Stomach (tissue), 9 donors: Measurements from ENCODE around the gene LILRB5. TPM values are rescaled to one million over a fixed set of nuclear protein-coding genes. Genes with fewer than 3 reads are reported as not detected.

Source experiments
- DNase-seq, 2 donors: peaks; one replicate each; pipeline versions ENCODE4 v3.0.0 to v3.0.0-alpha.2; 2013 to 2019
- H3K27ac ChIP-seq, 5 donors: fragments of 200-600 bp in 4 of 5; sonication (generic) in 4 of 5; one replicate each; pipeline ENCODE4 v1.5.1; 2013 to 2019; ENCODE audit warnings: mild to moderate bottlenecking in 1 of 5, moderate library complexity in 1 of 5
- H3K27me3 ChIP-seq, 3 donors: fragments of 200-600 bp; sonication (generic); one replicate each; pipeline ENCODE4 v1.5.1; 2017 to 2019; ENCODE audit warnings: mixed run types in 1 of 3
- H3K36me3 ChIP-seq, 4 donors: fragments of 200-600 bp; sonication (generic); 1 replicate in 3 of 4; 2 replicates in 1 of 4; pipeline ENCODE4 v1.5.1; 2016 to 2019
- H3K4me1 ChIP-seq, 4 donors: fragments of 200-600 bp; sonication (generic); one replicate each; pipeline ENCODE4 v1.5.1; 2016 to 2019
- H3K4me3 ChIP-seq, 4 donors: fragments of 200-600 bp; sonication (generic) in 3 of 4; one replicate each; pipeline ENCODE4 v1.5.1; 2016 to 2019; ENCODE audit warnings: mild to moderate bottlenecking in 1 of 4
- H3K9me3 ChIP-seq, 4 donors: fragments of 200-600 bp; sonication (generic); one replicate each; pipeline ENCODE4 v1.5.1; 2016 to 2019
- EP300 ChIP-seq: sonication (generic); formaldehyde crosslinking; IDR thresholded peaks from one replicate; pipeline ENCODE4 v1.6.1; 2017; ENCODE audit warnings: antibody characterized with exemption
- POLR2A ChIP-seq, 4 donors: fragments of 450-650 bp; IDR thresholded peaks; one replicate each; pipeline ENCODE4 v1.6.1; 2016; ENCODE audit warnings: antibody characterized with exemption in 4 of 4, control low read depth in 2 of 4, mild to moderate bottlenecking in 1 of 4, moderate library complexity in 1 of 4
- POLR2AphosphoS5 ChIP-seq, 3 donors: sonication (generic); formaldehyde crosslinking; IDR thresholded peaks; one replicate each; pipeline ENCODE4 v1.6.1; 2016; ENCODE audit warnings: antibody characterized with exemption in 3 of 3
- WGBS, 5 donors: extraction: QIAGEN DNeasy Blood & Tissue Kit in 3 of 5; methylation state at CpG; one replicate each; pipeline versions ENCODE4 v1.1.5 to v1.1.7; 2013 to 2018; 5-methylcytosine and 5-hydroxymethylcytosine counted together
- intact Hi-C: fragments of 100-400 bp; cut with DNase I; formaldehyde crosslinking; loops from one replicate; pipeline ENCODE4 v1.15.1; 2023; ENCODE audit warnings: low total_unique reads
- polyA plus RNA-seq, 3 donors: library from polyadenylated mRNA; stranded (reverse); fragments of 200-250 nt; gene quantifications; one replicate each; pipeline ENCODE4 v1.2.3, GENCODE V29; 2013
- small RNA-seq, 4 donors: library from RNA; depleted of rRNA; stranded (forward); fragments of <200 nt; gene quantifications; one replicate each; pipeline ENCODE3, GENCODE V24; 2016
- total RNA-seq, 5 donors: library from RNA; depleted of rRNA; stranded (reverse); fragments of >200 nt; gene quantifications; one replicate each; pipeline versions ENCODE4 v1.1.0 to v1.2.3, GENCODE V29; 2014 to 2016
- TF ChIP-seq, protein P1 (sequence below), 7 experiments: fragments of 450-650 bp in 4 of 7; fragments of 200-600 bp in 3 of 7; sonication (generic) in 3 of 7; IDR thresholded peaks; one replicate each; pipeline ENCODE4 v1.5.1; 2016 to 2019; ENCODE audit warnings: antibody characterized with exemption in 7 of 7, control low read depth in 2 of 7, mild to moderate bottlenecking in 1 of 7
- donor health status: healthy with polysubstance abuse.
- donor health status: Bipolar disorder and iron deficiency.
- donor health status: healthy.

Gene LILRB5
- total and polyA plus RNA-seq, 8 donors: 0.28 to 40.8 (median 3.1) TPM; not detected in 1

- WGBS, 5 donors: 22 to 46% (median 27%) methylated on average over 7 to 9 of the region's 9 CpGs
- peaks cover 59 to 68% (median 67%) of the 10 kb centered on the region in 4 donors for H3K36me3 ChIP-seq
- peaks cover 64 to 79% (median 74%) of the 10 kb centered on the region in 4 donors for H3K4me1 ChIP-seq
Measured at GRCh38 chr19:54203151-54203611, 53.9 kb downstream of the LILRB5 start.

DNA sequence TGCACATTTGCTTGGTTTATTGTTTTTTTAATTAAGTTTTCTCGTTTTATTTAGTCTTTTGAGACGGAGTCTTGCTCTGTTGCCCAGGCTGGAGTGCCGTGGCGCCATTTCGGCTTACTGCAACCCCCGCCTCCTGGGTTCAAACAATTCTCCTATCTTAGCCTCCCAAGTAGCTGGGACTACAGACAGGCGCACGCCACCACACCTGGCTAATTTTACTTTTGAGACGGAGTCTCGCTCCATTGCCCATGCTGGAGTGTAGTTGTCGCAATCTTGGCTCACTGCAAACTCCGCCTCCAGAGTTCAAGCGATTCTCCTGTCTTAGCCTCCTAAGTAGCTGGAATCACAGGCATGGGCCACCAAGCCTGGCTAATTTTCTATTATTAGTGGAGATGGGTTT is 55.1 kb downstream of the LILRB5 start:
- 46 to 64% (median 59%) methylated on average over 13 of the region's 13 CpGs for whole genome bisulfite sequencing, 5 donors
- Histone ChIP-seq H3K27ac (peak overlapping the region in 4 of 5 donors; percentile 91 to 97 (median 94)), H3K36me3 (peaks cover 48 to 56% (median 55%) of the 10 kb centered on the region in 4 donors), H3K27me3 (no peaks in the 10 kb centered on the region), H3K9me3 (no peaks in the 10 kb centered on the region), H3K4me1 (peaks cover 54 to 67% (median 62%) of the 10 kb centered on the region in 4 donors), H3K4me3 (peak overlapping the region; percentile 66 to 89 (median 76))
- intact Hi-C loops: no loop called here
- DNase-seq: no peak
- TF ChIP-seq EP300 (no peak), POLR2AphosphoS5 (IDR thresholded peaks at IDR 0.05) (no peak), POLR2A (IDR thresholded peaks at IDR 0.05) (no peak)
- TF ChIP-seq, protein P1, sequence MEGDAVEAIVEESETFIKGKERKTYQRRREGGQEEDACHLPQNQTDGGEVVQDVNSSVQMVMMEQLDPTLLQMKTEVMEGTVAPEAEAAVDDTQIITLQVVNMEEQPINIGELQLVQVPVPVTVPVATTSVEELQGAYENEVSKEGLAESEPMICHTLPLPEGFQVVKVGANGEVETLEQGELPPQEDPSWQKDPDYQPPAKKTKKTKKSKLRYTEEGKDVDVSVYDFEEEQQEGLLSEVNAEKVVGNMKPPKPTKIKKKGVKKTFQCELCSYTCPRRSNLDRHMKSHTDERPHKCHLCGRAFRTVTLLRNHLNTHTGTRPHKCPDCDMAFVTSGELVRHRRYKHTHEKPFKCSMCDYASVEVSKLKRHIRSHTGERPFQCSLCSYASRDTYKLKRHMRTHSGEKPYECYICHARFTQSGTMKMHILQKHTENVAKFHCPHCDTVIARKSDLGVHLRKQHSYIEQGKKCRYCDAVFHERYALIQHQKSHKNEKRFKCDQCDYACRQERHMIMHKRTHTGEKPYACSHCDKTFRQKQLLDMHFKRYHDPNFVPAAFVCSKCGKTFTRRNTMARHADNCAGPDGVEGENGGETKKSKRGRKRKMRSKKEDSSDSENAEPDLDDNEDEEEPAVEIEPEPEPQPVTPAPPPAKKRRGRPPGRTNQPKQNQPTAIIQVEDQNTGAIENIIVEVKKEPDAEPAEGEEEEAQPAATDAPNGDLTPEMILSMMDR (IDR thresholded peaks at IDR 0.05): no peak

More at GRCh38 chr19:54203151-54203611, 53.9 kb downstream of the LILRB5 start:
- Histone ChIP-seq H3K9me3 (no peaks in the 10 kb centered on the region), H3K27me3 (no peaks in the 10 kb centered on the region), H3K4me3 (peak overlapping the region in 2 of 4 donors; percentile 81 to 89), H3K27ac (peak overlapping the region in 4 of 5 donors; percentile 15 to 89 (median 36))
- TF ChIP-seq POLR2A (IDR thresholded peaks at IDR 0.05): no peak
- TF ChIP-seq EP300: no peak
- peak in 1 of 3 donors; percentile 4 for TF ChIP-seq POLR2AphosphoS5 (IDR thresholded peaks at IDR 0.05)
- TF ChIP-seq, protein P1 (IDR thresholded peaks at IDR 0.05): no peak
- intact Hi-C loops: no loop called here
- peak; percentile 46 to 59 for DNase-seq

DNA sequence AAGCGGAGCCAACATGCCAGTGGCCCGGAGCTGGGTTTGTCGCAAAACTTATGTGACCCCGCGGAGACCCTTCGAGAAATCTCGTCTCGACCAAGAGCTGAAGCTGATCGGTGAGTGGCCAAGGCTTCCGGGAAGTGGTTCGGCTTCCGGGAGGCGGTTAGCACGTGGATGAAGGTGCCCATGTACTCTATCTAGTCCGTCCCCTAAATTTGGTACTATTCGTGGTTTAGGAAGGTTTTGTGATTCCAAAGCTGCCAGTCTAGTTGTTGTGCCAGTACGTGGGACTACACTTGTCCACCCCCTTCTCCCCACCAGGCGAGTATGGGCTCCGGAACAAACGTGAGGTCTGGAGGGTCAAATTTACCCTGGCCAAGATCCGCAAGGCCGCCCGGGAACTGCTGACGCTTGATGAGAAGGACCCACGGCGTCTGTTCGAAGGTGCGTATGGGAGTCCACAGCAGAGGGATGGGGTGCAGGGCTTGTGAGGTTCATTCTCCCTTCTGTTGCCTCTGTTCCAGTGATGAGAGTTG is 55.8 kb downstream of the LILRB5 start:
- Histone ChIP-seq H3K36me3 (peaks cover 41 to 49% (median 47%) of the 10 kb centered on the region in 4 donors), H3K4me1 (peaks cover 46 to 60% (median 54%) of the 10 kb centered on the region in 4 donors), H3K9me3 (no peaks in the 10 kb centered on the region), H3K4me3 (peak overlapping the region; percentile 66 to 89 (median 76)), H3K27me3 (no peaks in the 10 kb centered on the region), H3K27ac (peak overlapping the region; percentile 91 to 97 (median 94))
- intact Hi-C loops: no loop called here
- TF ChIP-seq, protein P1 (IDR thresholded peaks at IDR 0.05): no peak
- TF ChIP-seq EP300 (no peak), POLR2A (IDR thresholded peaks at IDR 0.05) (no peak), POLR2AphosphoS5 (IDR thresholded peaks at IDR 0.05) (no peak)
- 0 to 3% (median 1%) methylated on average over 17 to 28 of the region's 28 CpGs for WGBS, 5 donors
- no peak for DNase-seq

Small RNA genes lying within 50 kb of the gene (small RNA-seq; reads per million reads assigned to genes)
- 0 reads per million in 4 donors for gene AC245884.12
- 0 reads per million in 4 donors for gene MIR4752
- gene RNU6-1307P: 0 reads per million in 4 donors

Other genes with a start within 250 kb of the LILRB5 start
- not detected for gene VSTM1, start 193.4 kb downstream of the LILRB5 start, total RNA-seq
- gene VSTM1, start 193.4 kb downstream of the LILRB5 start, polyA plus RNA-seq: not detected
- not detected for gene TARM1, start 175.9 kb downstream of the LILRB5 start, total RNA-seq
- not detected for gene TARM1, start 175.9 kb downstream of the LILRB5 start, polyA plus RNA-seq
- 1 to 10 TPM in 1 of 5 donors, under 1 TPM in 1, not detected in 3; 0.45 to 2.6 TPM for gene OSCAR, start 156.5 kb downstream of the LILRB5 start, total RNA-seq
- under 1 TPM in 2 of 3 donors, not detected in 1; 0.81 to 0.95 TPM for gene OSCAR, start 156.5 kb downstream of the LILRB5 start, polyA plus RNA-seq
- 100 to 1,000 TPM in 1 of 5 donors, 10 to 100 TPM in 1, 1 to 10 TPM in 2, not detected in 1; 7.0 to 401 (median 16.2) TPM for gene NDUFA3, start 154.4 kb downstream of the LILRB5 start, total RNA-seq
- 100 to 1,000 TPM; 253 to 356 (median 281) TPM for gene NDUFA3, start 154.4 kb downstream of the LILRB5 start, polyA plus RNA-seq
- 10 to 100 TPM in 1 of 5 donors, 1 to 10 TPM in 2, under 1 TPM in 1, not detected in 1; 0.45 to 10.9 (median 4.8) TPM for gene TFPT, start 141.6 kb downstream of the LILRB5 start, total RNA-seq
- 10 to 100 TPM; 22.9 to 31.8 (median 23.1) TPM for gene TFPT, start 141.6 kb downstream of the LILRB5 start, polyA plus RNA-seq
- gene PRPF31, start 141.5 kb downstream of the LILRB5 start, total RNA-seq: 10 to 100 TPM; 22.8 to 98.2 (median 27.8) TPM
- gene PRPF31, start 141.5 kb downstream of the LILRB5 start, polyA plus RNA-seq: 10 to 100 TPM; 46.3 to 53.1 (median 46.3) TPM
- gene CNOT3, start 119.5 kb downstream of the LILRB5 start, total RNA-seq: 100 to 1,000 TPM in 1 of 5 donors, 10 to 100 TPM in 4; 11.2 to 100 (median 36.2) TPM
- gene CNOT3, start 119.5 kb downstream of the LILRB5 start, polyA plus RNA-seq: 10 to 100 TPM; 18.2 to 40.5 (median 22.3) TPM
- gene LENG1, start 97.6 kb downstream of the LILRB5 start, total RNA-seq: 10 to 100 TPM in 2 of 5 donors, 1 to 10 TPM in 1, not detected in 2; 4.2 to 35.6 (median 21.0) TPM
- 10 to 100 TPM in 1 of 3 donors, 1 to 10 TPM in 2; 8.2 to 12.0 (median 8.6) TPM for gene LENG1, start 97.6 kb downstream of the LILRB5 start, polyA plus RNA-seq
- 10 to 100 TPM; 28.0 to 99.5 (median 47.1) TPM for gene TMC4, start 84.1 kb downstream of the LILRB5 start, total RNA-seq
- gene TMC4, start 84.1 kb downstream of the LILRB5 start, polyA plus RNA-seq: 10 to 100 TPM; 33.4 to 49.8 (median 39.3) TPM
- gene MBOAT7, start 67.7 kb downstream of the LILRB5 start, total RNA-seq: 1,000 to 10,000 TPM in 1 of 5 donors, 100 to 1,000 TPM in 1, 10 to 100 TPM in 3; 22.0 to 1,215 (median 95.1) TPM
- 10 to 100 TPM; 14.1 to 20.6 (median 19.1) TPM for gene MBOAT7, start 67.7 kb downstream of the LILRB5 start, polyA plus RNA-seq
- 100 to 1,000 TPM in 1 of 5 donors, 10 to 100 TPM in 4; 25.5 to 147 (median 34.5) TPM for gene TSEN34, start 66.0 kb downstream of the LILRB5 start, total RNA-seq
- 10 to 100 TPM; 35.3 to 54.1 (median 45.1) TPM for gene TSEN34, start 66.0 kb downstream of the LILRB5 start, polyA plus RNA-seq
- 1,000 to 10,000 TPM in 4 of 5 donors, 100 to 1,000 TPM in 1; 634 to 2,012 (median 1,471) TPM for gene RPS9, start 56.4 kb downstream of the LILRB5 start, total RNA-seq
- 1,000 to 10,000 TPM; 4,159 to 5,346 (median 4,356) TPM for gene RPS9, start 56.4 kb downstream of the LILRB5 start, polyA plus RNA-seq
- gene LILRB3, start 34.3 kb downstream of the LILRB5 start, total RNA-seq: 10 to 100 TPM in 1 of 5 donors, 1 to 10 TPM in 2, under 1 TPM in 1, not detected in 1; 0.89 to 74.7 (median 2.4) TPM
- gene LILRB3, start 34.3 kb downstream of the LILRB5 start, polyA plus RNA-seq: 1 to 10 TPM; 1.7 to 3.0 (median 2.5) TPM
- gene LILRA6, start 14.5 kb downstream of the LILRB5 start, total RNA-seq: 1 to 10 TPM in 2 of 5 donors, under 1 TPM in 2, not detected in 1; 0.37 to 3.8 (median 1.4) TPM
- 1 to 10 TPM in 1 of 3 donors, under 1 TPM in 2; 0.20 to 1.8 (median 0.81) TPM for gene LILRA6, start 14.5 kb downstream of the LILRB5 start, polyA plus RNA-seq
- 1 to 10 TPM in 3 of 5 donors, under 1 TPM in 1, not detected in 1; 0.87 to 2.2 (median 1.2) TPM for gene LILRB2, start 23.8 kb upstream of the LILRB5 start, total RNA-seq
- gene LILRB2, start 23.8 kb upstream of the LILRB5 start, polyA plus RNA-seq: 1 to 10 TPM; 1.1 to 2.0 (median 1.2) TPM
- 1 to 10 TPM in 3 of 5 donors, not detected in 2; 2.6 to 8.5 (median 2.9) TPM for gene LILRA5, start 55.9 kb upstream of the LILRB5 start, total RNA-seq
- gene LILRA5, start 55.9 kb upstream of the LILRB5 start, polyA plus RNA-seq: 1 to 10 TPM; 1.1 to 2.9 (median 1.2) TPM
- gene LILRA4, start 81.9 kb upstream of the LILRB5 start, total RNA-seq: not detected
- gene LILRA4, start 81.9 kb upstream of the LILRB5 start, polyA plus RNA-seq: not detected
- 1 to 10 TPM in 4 of 5 donors, under 1 TPM in 1; 0.87 to 9.1 (median 1.3) TPM for gene LAIR1, start 107.7 kb upstream of the LILRB5 start, total RNA-seq
- gene LAIR1, start 107.7 kb upstream of the LILRB5 start, polyA plus RNA-seq: 1 to 10 TPM; 4.1 to 6.1 (median 5.4) TPM
- gene TTYH1, start 158.2 kb upstream of the LILRB5 start, total RNA-seq: 10 to 100 TPM in 1 of 5 donors, 1 to 10 TPM in 2, not detected in 2; 2.3 to 12.9 (median 7.0) TPM
- 1 to 10 TPM in 1 of 3 donors, under 1 TPM in 1, not detected in 1; 0.12 to 1.4 TPM for gene TTYH1, start 158.2 kb upstream of the LILRB5 start, polyA plus RNA-seq
- gene LENG8, start 191.9 kb upstream of the LILRB5 start, total RNA-seq: 100 to 1,000 TPM in 4 of 5 donors, 10 to 100 TPM in 1; 61.3 to 464 (median 222) TPM
- gene LENG8, start 191.9 kb upstream of the LILRB5 start, polyA plus RNA-seq: 10 to 100 TPM; 37.4 to 99.0 (median 89.0) TPM
- 10 to 100 TPM in 2 of 5 donors, 1 to 10 TPM in 3; 1.3 to 14.5 (median 3.5) TPM for gene LENG9, start 206.5 kb upstream of the LILRB5 start, total RNA-seq
- gene LENG9, start 206.5 kb upstream of the LILRB5 start, polyA plus RNA-seq: 1 to 10 TPM; 6.9 to 7.8 (median 7.3) TPM
- gene CDC42EP5, start 216.0 kb upstream of the LILRB5 start, total RNA-seq: 100 to 1,000 TPM in 1 of 5 donors, 10 to 100 TPM in 2, under 1 TPM in 1, not detected in 1; 0.89 to 699 (median 32.8) TPM
- 10 to 100 TPM; 24.8 to 48.6 (median 28.3) TPM for gene CDC42EP5, start 216.0 kb upstream of the LILRB5 start, polyA plus RNA-seq
- gene LAIR2, start 245.6 kb upstream of the LILRB5 start, total RNA-seq: not detected
- gene LAIR2, start 245.6 kb upstream of the LILRB5 start, polyA plus RNA-seq: under 1 TPM in 1 of 3 donors, not detected in 2; 0.30 TPM